Measurements from ENCODE around the gene HMCN2.

The HMCN2 gene

DNA sequence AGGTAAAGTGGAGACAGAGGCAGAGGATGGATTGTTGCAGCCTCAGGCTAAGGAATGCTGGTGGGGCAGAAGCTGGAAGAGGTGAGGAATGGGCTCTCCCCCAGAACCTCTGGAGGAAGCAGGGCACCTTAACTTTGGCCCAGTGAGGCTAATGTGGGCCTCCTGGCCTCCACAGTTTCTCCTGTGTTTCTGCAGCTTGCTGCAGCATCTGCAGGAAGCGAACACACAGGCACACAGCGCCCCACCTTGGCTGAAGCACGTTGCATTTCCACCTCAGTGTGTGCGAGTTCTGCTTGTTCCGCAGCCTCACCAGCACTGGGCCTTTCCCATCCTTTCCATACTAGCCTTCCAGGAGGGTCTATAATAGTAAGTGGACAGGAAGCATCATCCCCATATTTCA lies 152.0 kb downstream of the HMCN2 start:
- no peak for DNase-seq

GRCh38 chr9:130418776-130419175 lies 153.2 kb downstream of the HMCN2 start:
- DNase-seq = no peak
- Histone ChIP-seq H3K27me3 (replicated peaks; ENCODE audit: insufficient read depth, low read length) (peaks cover 98% of the 10 kb centered on the region), H3K27ac (ENCODE audit: low read length) (no peak overlapping the region), H3K9ac (ENCODE audit: low read length) (no peak overlapping the region), H3K9me3 (replicated peaks; ENCODE audit: insufficient read depth, low read length) (no peaks in the 10 kb centered on the region), H3K9me2 (replicated peaks; ENCODE audit: insufficient read depth, low read length) (no peaks in the 10 kb centered on the region), H3F3A (ENCODE audit: insufficient read depth, low read length) (no peaks in the 10 kb centered on the region), H3K79me2 (ENCODE audit: low read length) (no peaks in the 10 kb centered on the region), H3K4me1 (ENCODE audit: low read length) (no peaks in the 10 kb centered on the region), H2AFZ (ENCODE audit: low read length) (no peak overlapping the region), H3K4me2 (ENCODE audit: low read depth, low read length) (no peak overlapping the region), H3K36me3 (replicated peaks; ENCODE audit: insufficient read depth, low read length) (no peaks in the 10 kb centered on the region), H3K4me3 (ENCODE audit: low read length) (no peak overlapping the region), H4K20me1 (ENCODE audit: insufficient read depth, low read length) (no peaks in the 10 kb centered on the region)
- no peak for TF ChIP-seq EZH2phosphoT487 (IDR thresholded peaks at IDR 0.05; ENCODE audit: low read length)
- TF ChIP-seq EZH2 (optimal IDR thresholded peaks at IDR 0.05; ENCODE audit: low read depth, low read length) = no peak
- TF ChIP-seq CTCF (IDR thresholded peaks at IDR 0.05; ENCODE audit: low read length) = no peak

More for the DNA sequence above, 152.0 kb downstream of the HMCN2 start:
- no peaks in the 10 kb centered on the region for H3F3A ChIP-seq (ENCODE audit: insufficient read depth, low read length)
- H3K9me3 ChIP-seq (replicated peaks; ENCODE audit: insufficient read depth, low read length) = no peaks in the 10 kb centered on the region
- H3K4me2 ChIP-seq (ENCODE audit: low read depth, low read length) = no peak overlapping the region
- TF ChIP-seq EZH2phosphoT487 (IDR thresholded peaks at IDR 0.05; ENCODE audit: low read length) = no peak
- no peak for TF ChIP-seq EZH2 (optimal IDR thresholded peaks at IDR 0.05; ENCODE audit: low read depth, low read length)
- 0 out of 2 replicates have a peak, but pooled peaks have one; percentile 7 for TF ChIP-seq CTCF (IDR thresholded peaks at IDR 0.05; ENCODE audit: low read length)
- H3K9ac ChIP-seq (ENCODE audit: low read length) = no peak overlapping the region
- no peaks in the 10 kb centered on the region for H3K36me3 ChIP-seq (replicated peaks; ENCODE audit: insufficient read depth, low read length)
- H4K20me1 ChIP-seq (ENCODE audit: insufficient read depth, low read length) = no peaks in the 10 kb centered on the region
- no peak overlapping the region for H2AFZ ChIP-seq (ENCODE audit: low read length)
- no peaks in the 10 kb centered on the region for H3K9me2 ChIP-seq (replicated peaks; ENCODE audit: insufficient read depth, low read length)
- no peak overlapping the region for H3K4me3 ChIP-seq (ENCODE audit: low read length)
- no peak overlapping the region for H3K27ac ChIP-seq (ENCODE audit: low read length)
- H3K4me1 ChIP-seq (ENCODE audit: low read length) = no peaks in the 10 kb centered on the region
- peaks cover 98% of the 10 kb centered on the region for H3K27me3 ChIP-seq (replicated peaks; ENCODE audit: insufficient read depth, low read length)
- no peaks in the 10 kb centered on the region for H3K79me2 ChIP-seq (ENCODE audit: low read length)

- Histone ChIP-seq H4K20me1 (ENCODE audit: insufficient read depth, low read length) (no peaks in the 10 kb centered on the region), H3K9ac (ENCODE audit: low read length) (no peak overlapping the region), H3K4me2 (ENCODE audit: low read depth, low read length) (no peak overlapping the region), H3K27ac (ENCODE audit: low read length) (no peak overlapping the region), H3K9me3 (replicated peaks; ENCODE audit: insufficient read depth, low read length) (no peaks in the 10 kb centered on the region), H3K79me2 (ENCODE audit: low read length) (no peaks in the 10 kb centered on the region), H3K4me1 (ENCODE audit: low read length) (no peaks in the 10 kb centered on the region), H3K9me2 (replicated peaks; ENCODE audit: insufficient read depth, low read length) (no peaks in the 10 kb centered on the region), H3K4me3 (ENCODE audit: low read length) (no peak overlapping the region), H2AFZ (ENCODE audit: low read length) (no peak overlapping the region), H3K36me3 (replicated peaks; ENCODE audit: insufficient read depth, low read length) (no peaks in the 10 kb centered on the region), H3F3A (ENCODE audit: insufficient read depth, low read length) (no peaks in the 10 kb centered on the region), H3K27me3 (replicated peaks; ENCODE audit: insufficient read depth, low read length) (peaks cover 94% of the 10 kb centered on the region)
- TF ChIP-seq EZH2phosphoT487 (IDR thresholded peaks at IDR 0.05; ENCODE audit: low read length) (no peak), CTCF (IDR thresholded peaks at IDR 0.05; ENCODE audit: low read length) (no peak), EZH2 (optimal IDR thresholded peaks at IDR 0.05; ENCODE audit: low read depth, low read length) (no peak)
- DNase-seq = no peak
Observed at GRCh38 chr9:130419521-130420035, 154.0 kb downstream of the HMCN2 start.
